SKM-1 (cell line): ENCODE results near the gene LPP.

ENCODE experiments used
- DNase-seq: peaks from one replicate; lab custom pipeline; 2025; ENCODE audit not compliant: unreplicated experiment; lab: John Stamatoyannopoulos, UW

The LPP gene

GRCh38 chr3:188135271-188135670 is 18.7 kb upstream of the LPP start:
- DNase-seq: no peak

GRCh38 chr3:188137051-188137450 is 16.9 kb upstream of the LPP start:
- peak; percentile 68 for DNase-seq

- no peak for DNase-seq
Measured at GRCh38 chr3:188139466-188139865, 14.5 kb upstream of the LPP start.

GRCh38 chr3:188146219-188146618 is 7.7 kb upstream of the LPP start:
- no peak for DNase-seq

- DNase-seq: no peak
Measured at GRCh38 chr3:188147782-188148181, 6.2 kb upstream of the LPP start.

- no peak for DNase-seq
Measured at GRCh38 chr3:188148318-188148717, 5.6 kb upstream of the LPP start.

GRCh38 chr3:188149587-188149986 is 4.4 kb upstream of the LPP start:
- no peak for DNase-seq

- DNase-seq: no peak
Measured at GRCh38 chr3:188150982-188151381, 3.0 kb upstream of the LPP start.

GRCh38 chr3:188151438-188151837 is 2.5 kb upstream of the LPP start:
- no peak for DNase-seq

GRCh38 chr3:188152660-188153436 is 1.1 kb upstream of the LPP start:
- DNase-seq: no peak

GRCh38 chr3:188153437-188154013 is 432 bp upstream of the LPP start:
- no peak for DNase-seq

GRCh38 chr3:188154809-188155574 is 1.0 kb downstream of the LPP start:
- no peak for DNase-seq

- DNase-seq: no peak
Measured at GRCh38 chr3:188156056-188156455, 2.1 kb downstream of the LPP start.

GRCh38 chr3:188157407-188157806 is 3.5 kb downstream of the LPP start:
- no peak for DNase-seq

- DNase-seq: no peak
Measured at GRCh38 chr3:188157971-188158370, 4.0 kb downstream of the LPP start.

GRCh38 chr3:188158731-188159310 is 4.9 kb downstream of the LPP start:
- DNase-seq: no peak

- no peak for DNase-seq
Measured at GRCh38 chr3:188160751-188161150, 6.8 kb downstream of the LPP start.

- DNase-seq: no peak
Measured at GRCh38 chr3:188164248-188164687, 10.3 kb downstream of the LPP start.

GRCh38 chr3:188165596-188165995 is 11.6 kb downstream of the LPP start:
- no peak for DNase-seq

- no peak for DNase-seq
Measured at GRCh38 chr3:188166441-188166840, 12.5 kb downstream of the LPP start.

GRCh38 chr3:188168186-188168585 is 14.2 kb downstream of the LPP start:
- no peak for DNase-seq

- DNase-seq: no peak
Measured at GRCh38 chr3:188168648-188169047, 14.7 kb downstream of the LPP start.
